GM12873 (cell line): ENCODE data around the gene MEGF6.

Experiments
- TF ChIP-seq, protein P1 (sequence below): IDR thresholded peaks from 2 replicates; pipeline ENCODE4 v1.5.1; 2012; ENCODE audit warnings: low read depth, mild to moderate bottlenecking, moderate library complexity, low read length, control low read depth; ENCODE audit not compliant: insufficient read depth; ENCODE audit errors: missing control alignments

The MEGF6 gene

DNA sequence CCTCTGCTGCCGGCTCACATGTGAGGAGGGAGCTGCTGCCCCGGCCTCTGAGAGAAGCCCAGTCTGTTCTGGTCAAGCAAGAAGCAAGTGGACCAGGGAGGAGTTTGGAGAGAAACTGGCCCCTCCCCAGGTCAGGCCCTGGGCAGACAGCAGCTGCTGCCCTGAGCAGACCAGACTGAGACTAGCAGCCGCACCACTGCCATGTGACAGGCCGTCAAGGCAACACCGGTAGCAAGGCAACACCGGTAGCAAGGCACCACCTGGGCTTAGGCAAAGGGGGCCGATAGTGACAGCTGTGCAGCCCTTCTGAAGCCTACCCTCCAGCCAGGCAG lies 106.5 kb downstream of the MEGF6 start:
- TF ChIP-seq, protein P1, sequence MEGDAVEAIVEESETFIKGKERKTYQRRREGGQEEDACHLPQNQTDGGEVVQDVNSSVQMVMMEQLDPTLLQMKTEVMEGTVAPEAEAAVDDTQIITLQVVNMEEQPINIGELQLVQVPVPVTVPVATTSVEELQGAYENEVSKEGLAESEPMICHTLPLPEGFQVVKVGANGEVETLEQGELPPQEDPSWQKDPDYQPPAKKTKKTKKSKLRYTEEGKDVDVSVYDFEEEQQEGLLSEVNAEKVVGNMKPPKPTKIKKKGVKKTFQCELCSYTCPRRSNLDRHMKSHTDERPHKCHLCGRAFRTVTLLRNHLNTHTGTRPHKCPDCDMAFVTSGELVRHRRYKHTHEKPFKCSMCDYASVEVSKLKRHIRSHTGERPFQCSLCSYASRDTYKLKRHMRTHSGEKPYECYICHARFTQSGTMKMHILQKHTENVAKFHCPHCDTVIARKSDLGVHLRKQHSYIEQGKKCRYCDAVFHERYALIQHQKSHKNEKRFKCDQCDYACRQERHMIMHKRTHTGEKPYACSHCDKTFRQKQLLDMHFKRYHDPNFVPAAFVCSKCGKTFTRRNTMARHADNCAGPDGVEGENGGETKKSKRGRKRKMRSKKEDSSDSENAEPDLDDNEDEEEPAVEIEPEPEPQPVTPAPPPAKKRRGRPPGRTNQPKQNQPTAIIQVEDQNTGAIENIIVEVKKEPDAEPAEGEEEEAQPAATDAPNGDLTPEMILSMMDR: no peak

DNA sequence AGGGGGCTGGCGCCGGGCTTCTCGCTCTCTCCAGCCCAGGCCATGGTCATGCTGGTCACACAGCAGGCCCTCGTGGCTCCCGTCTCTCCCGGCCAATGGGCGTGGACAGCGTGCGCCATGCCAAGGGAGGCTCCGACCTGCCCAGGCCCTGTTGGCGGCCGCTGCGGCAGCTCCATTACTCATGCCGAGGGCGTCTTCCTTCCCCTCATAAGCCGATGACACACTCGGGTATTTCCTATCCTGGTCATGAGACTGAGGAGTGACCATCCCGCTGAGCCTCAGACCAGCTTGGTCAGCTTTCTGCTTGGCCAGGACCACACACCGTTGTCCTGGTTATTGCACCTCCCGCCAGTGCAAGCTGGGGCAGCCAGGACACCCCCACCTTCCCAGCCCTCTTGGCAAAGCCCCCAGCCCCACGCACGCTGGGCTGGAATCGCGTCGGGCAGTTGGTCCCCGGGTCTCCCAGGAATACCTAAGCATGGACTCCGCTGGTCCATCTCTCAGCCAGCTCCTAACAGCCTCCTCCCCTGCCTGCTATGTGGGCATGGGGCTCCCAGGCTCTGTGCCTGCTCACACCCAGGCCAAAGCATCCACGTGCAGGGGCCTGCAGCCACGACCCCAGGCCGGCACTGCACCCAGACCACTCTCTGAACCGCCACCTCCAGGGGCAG lies 107.0 kb downstream of the MEGF6 start:
- TF ChIP-seq, protein P1: no peak

DNA sequence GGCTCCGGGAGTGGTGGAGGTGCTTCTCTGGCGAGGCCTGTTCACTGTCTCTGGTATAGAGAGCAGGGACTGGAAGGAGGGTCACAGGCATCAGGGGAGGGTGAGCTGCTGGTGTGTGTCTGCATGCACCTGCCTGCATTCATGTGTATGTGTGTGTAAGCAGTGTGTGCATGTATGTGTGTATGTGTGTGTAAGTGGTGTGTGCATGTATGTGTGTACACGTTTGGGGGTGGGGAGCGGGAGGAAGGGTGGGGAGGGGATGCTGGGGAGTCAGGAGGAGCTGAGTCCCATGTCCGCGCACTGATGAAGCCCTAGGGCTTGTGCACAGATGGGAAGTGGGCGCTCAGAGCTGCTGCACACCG lies 107.8 kb downstream of the MEGF6 start:
- TF ChIP-seq, protein P1: no peak

DNA sequence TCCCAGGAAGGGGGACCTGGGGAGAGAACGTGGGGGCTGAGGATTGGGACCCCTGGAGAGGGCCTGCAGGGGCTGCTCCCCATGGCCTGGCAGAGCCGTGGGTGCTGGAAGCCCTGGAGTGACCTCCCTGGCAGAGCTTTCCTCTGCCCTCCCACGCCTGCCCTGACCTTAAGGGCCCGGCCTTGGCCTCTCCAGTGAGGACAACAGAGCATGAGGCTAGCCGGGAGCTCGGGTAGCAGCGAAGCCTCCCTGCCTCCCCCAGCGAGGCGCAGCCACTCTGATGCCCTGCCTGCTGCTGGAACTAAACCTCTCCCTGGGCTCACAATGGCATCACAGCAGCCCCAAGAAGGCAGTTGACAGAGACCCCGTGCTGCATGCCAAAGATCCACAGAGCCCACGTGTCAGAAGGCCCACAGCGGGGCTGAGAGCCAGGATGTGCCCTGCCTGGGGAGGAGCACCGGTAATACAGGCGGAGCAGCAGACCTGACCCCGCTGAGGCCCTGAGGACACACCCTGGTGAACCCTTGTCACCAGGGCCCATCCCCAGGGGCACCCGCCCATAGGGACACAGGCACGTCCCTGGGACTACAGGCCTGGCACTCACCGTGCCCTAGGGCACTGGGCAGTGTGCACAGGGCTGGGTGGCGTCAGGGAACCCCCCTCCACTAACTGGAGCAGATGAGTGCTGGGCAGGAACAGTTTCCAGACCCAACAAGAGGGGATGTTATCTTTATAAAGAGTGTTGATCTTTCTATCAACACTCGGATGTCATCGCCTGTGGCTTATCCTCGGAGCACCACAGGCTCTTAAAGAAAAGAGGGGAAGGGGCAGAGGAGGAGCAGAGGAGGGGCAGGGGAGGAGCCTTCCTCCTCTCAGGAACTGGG lies 108.4 kb downstream of the MEGF6 start:
- TF ChIP-seq, protein P1: no peak

GRCh38 chr1:3501856-3502640 lies 109.3 kb downstream of the MEGF6 start:
- TF ChIP-seq, protein P1: no peak

- TF ChIP-seq, protein P1: no peak
Observed at GRCh38 chr1:3501437-3501836, 109.9 kb downstream of the MEGF6 start.
